OCI-LY7 (cell line): ENCODE measurements around the gene FNDC10. TPM values are rescaled to one million over a fixed set of nuclear protein-coding genes. Genes with fewer than 3 reads are reported as not detected.
A peak's percentile ranks its signal among the peaks of the same experiment; 100 is the strongest.

Experiments
- BruUV-seq: library from RNA; stranded (reverse); fragments of 400-500 nt; replicated peaks from 2 replicates; lab custom pipeline; 2021; lab: Mats Ljungman, UMichigan
- CTCF ChIA-PET: fragments of 300-600 bp; sonication (Branson Sonifier 250); formaldehyde crosslinking; loops from one replicate; lab custom pipeline; 2022; ENCODE audit warnings: antibody characterized with exemption; ENCODE audit not compliant: unreplicated experiment; lab: Charles Lee
- POLR2A ChIA-PET: fragments of 300-600 bp; sonication (Branson Sonifier 250); formaldehyde crosslinking; loops from one replicate; lab custom pipeline; 2022; ENCODE audit warnings: antibody characterized with exemption; lab: Charles Lee
- DNase-seq: peaks from one replicate; pipeline ENCODE4 v3.0.0-alpha.2; 2015; ENCODE audit warnings: low spot score
- H2AFZ ChIP-seq: fragments of 200-600 bp; sonication (generic), shearing (Covaris generic); 2 replicates; pipeline ENCODE4 v1.6.1; 2014; ENCODE audit warnings: mild to moderate bottlenecking, antibody characterized with exemption, low read length, moderate library complexity
- H3K27ac ChIP-seq: fragments of 200-600 bp; sonication (generic); 2 replicates; pipeline ENCODE4 v1.5.1; 2014; ENCODE audit warnings: mixed run types, low read depth, mild to moderate bottlenecking, moderate library complexity, low read length, inconsistent platforms; ENCODE audit not compliant: poor library complexity, severe bottlenecking
- H3K36me3 ChIP-seq: fragments of 200-600 bp; sonication (generic); 2 replicates; pipeline ENCODE4 v1.6.1; 2014; ENCODE audit warnings: mild to moderate bottlenecking, antibody characterized with exemption, low read length, moderate library complexity, mixed read lengths; ENCODE audit not compliant: insufficient read depth
- H3K4me1 ChIP-seq: fragments of 200-600 bp; sonication (generic); 2 replicates; pipeline ENCODE4 v1.5.1; 2014; ENCODE audit warnings: mild to moderate bottlenecking, low read length; ENCODE audit not compliant: insufficient read depth, poor library complexity, severe bottlenecking
- H3K4me2 ChIP-seq: fragments of 200-600 bp; sonication (generic); 2 replicates; pipeline ENCODE4 v1.6.1; 2014; ENCODE audit warnings: mild to moderate bottlenecking, low read length
- H3K4me3 ChIP-seq: fragments of 200-600 bp; sonication (generic); 2 replicates; pipeline ENCODE4 v1.5.1; 2014; ENCODE audit warnings: mild to moderate bottlenecking, low read depth, low read length; ENCODE audit not compliant: poor library complexity, severe bottlenecking
- H3K79me2 ChIP-seq: fragments of 200-600 bp; sonication (generic); 2 replicates; pipeline ENCODE4 v1.6.1; 2016; ENCODE audit warnings: low read depth, mild to moderate bottlenecking, low read length, moderate library complexity, mixed read lengths; ENCODE audit not compliant: insufficient read depth
- H3K9me2 ChIP-seq: fragments of 200-600 bp; sonication (generic); 2 replicates; pipeline ENCODE4 v1.6.1; 2016; ENCODE audit warnings: mild to moderate bottlenecking, low read length, mixed read lengths; ENCODE audit not compliant: insufficient read depth
- H3K9me3 ChIP-seq: fragments of 200-600 bp; sonication (generic); 2 replicates; pipeline ENCODE4 v1.6.1; 2014; ENCODE audit warnings: mild to moderate bottlenecking, mixed run types, low read length, mixed read lengths
- H4K20me1 ChIP-seq: fragments of 200-600 bp; sonication (generic); 2 replicates; pipeline ENCODE4 v1.6.1; 2014; ENCODE audit warnings: mild to moderate bottlenecking, antibody characterized with exemption, low read length, moderate library complexity, mixed read lengths; ENCODE audit not compliant: insufficient read depth
- CTCF ChIP-seq: fragments of 200-600 bp; sonication (generic); conservative IDR thresholded peaks from 2 replicates; pipeline ENCODE4 v1.5.1; 2014; ENCODE audit warnings: mild to moderate bottlenecking, antibody characterized with exemption, low read length, moderate library complexity, mixed read lengths
- EZH2phosphoT487 ChIP-seq: fragments of 200-600 bp; sonication (generic); IDR thresholded peaks from 2 replicates; pipeline ENCODE4 v1.6.1; 2018; ENCODE audit warnings: low read depth, borderline replicate concordance, mild to moderate bottlenecking, mixed run types, antibody characterized with exemption, low read length, moderate library complexity, mixed read lengths
- intact Hi-C: fragments of 100-400 bp; cut with micrococcal nuclease; formaldehyde crosslinking; loops from one replicate; pipeline ENCODE4 v1.10.0; 2022; ENCODE audit not compliant: unreplicated experiment
- total RNA-seq, 2 experiments: library from RNA; depleted of rRNA in 1 of 2; stranded (reverse); fragments of >200 nt in 1 of 2; shearing (Covaris generic) in 1 of 2; gene quantifications; 2 replicates each; pipeline ENCODE4 v1.2.3, GENCODE V29; 2014 to 2022

The FNDC10 gene
- total RNA-seq, 2 experiments from 2014 or later: 1.3 to 2.7 TPM

GRCh38 chr1:1562556-1563195 lies 37.3 kb downstream of the FNDC10 start:
- TF ChIP-seq CTCF (no peak), EZH2phosphoT487 (no peak)
- Histone ChIP-seq H3K4me1 (peaks cover 23% of the 10 kb centered on the region), H3K36me3 (peaks cover 78% of the 10 kb centered on the region), H3K79me2 (peaks cover 41% of the 10 kb centered on the region), H4K20me1 (0 out of 2 replicates have a peak, but pooled peaks cover 13% of the 10 kb centered on the region), H3K4me3 (no peak overlapping the region), H2AFZ (no peak overlapping the region), H3K9me3 (no peaks in the 10 kb centered on the region), H3K9me2 (no peaks in the 10 kb centered on the region), H3K27ac (peak overlapping the region; percentile 53), H3K4me2 (no peak overlapping the region)
- intact Hi-C loops: no loop called here
- BruUV-seq: no TSS peak
- no peak for DNase-seq
- ChIA-PET CTCF (no interaction called here), POLR2A (no interaction called here)

- no TSS peak for BruUV-seq
Observed at GRCh38 chr1:1561801-1562470, 38.0 kb downstream of the FNDC10 start.

More at GRCh38 chr1:1561801-1562470, 38.0 kb downstream of the FNDC10 start:
- Histone ChIP-seq H3K4me3 (no peak overlapping the region), H3K9me3 (no peaks in the 10 kb centered on the region), H3K4me2 (no peak overlapping the region), H2AFZ (no peak overlapping the region), H3K27ac (peak overlapping the region; percentile 53), H4K20me1 (0 out of 2 replicates have a peak, but pooled peaks cover 13% of the 10 kb centered on the region), H3K36me3 (peaks cover 71% of the 10 kb centered on the region), H3K9me2 (no peaks in the 10 kb centered on the region), H3K79me2 (peaks cover 33% of the 10 kb centered on the region), H3K4me1 (peaks cover 30% of the 10 kb centered on the region)
- ChIA-PET POLR2A (interaction anchor here (0.6 kb wide), 1 partner anchor 199 kb away, joined by 3 read pairs; no protein-coding TSS in a partner anchor), CTCF (no interaction called here)
- TF ChIP-seq EZH2phosphoT487: no peak
- TF ChIP-seq CTCF: no peak
- intact Hi-C loops: no loop called here
- DNase-seq: peak; percentile 25
